Spinal cord (tissue), 10 donors: ENCODE data around the gene DHRS12. TPM values are rescaled to one million over a fixed set of nuclear protein-coding genes. Genes with fewer than 3 reads are reported as not detected.

ENCODE experiments used
- DNase-seq, 6 donors: peaks; one replicate each; pipeline versions ENCODE4 v3.0.0 to v3.0.0-alpha.2; 2013 to 2015; ENCODE audit warnings: low spot score in 6 of 6, low read depth in 4 of 6
- H3K27ac ChIP-seq: one replicate; pipeline ENCODE4 v1.5.1; 2013; ENCODE audit warnings: low read depth, low read length, control low read depth
- H3K27me3 ChIP-seq: one replicate; pipeline ENCODE4 v1.6.1; 2013; ENCODE audit warnings: low read length; ENCODE audit not compliant: control insufficient read depth, insufficient read depth
- H3K36me3 ChIP-seq: one replicate; pipeline ENCODE4 v1.6.1; 2013; ENCODE audit warnings: low read length; ENCODE audit not compliant: control insufficient read depth, insufficient read depth
- H3K4me1 ChIP-seq: one replicate; pipeline ENCODE4 v1.6.1; 2013; ENCODE audit warnings: low read length; ENCODE audit not compliant: control insufficient read depth, insufficient read depth
- H3K4me3 ChIP-seq: one replicate; pipeline ENCODE4 v1.5.1; 2013; ENCODE audit warnings: low read depth, low read length, control low read depth
- H3K9me3 ChIP-seq: one replicate; pipeline ENCODE4 v1.6.1; 2013; ENCODE audit warnings: low read length; ENCODE audit not compliant: control insufficient read depth, insufficient read depth
- WGBS: methylation state at CpG from one replicate; pipeline ENCODE4 v1.1.5; 2013; ENCODE audit warnings: missing lambda C conversion rate; ENCODE audit not compliant: insufficient coverage; 5-methylcytosine and 5-hydroxymethylcytosine counted together
- polyA plus RNA-seq, 2 donors: library from polyadenylated mRNA; unstranded; fragments of 120-200 nt; gene quantifications; one replicate each; pipeline ENCODE4 v1.2.1, GENCODE V29; 2013; ENCODE audit not compliant: insufficient read length in 2 of 2
- total RNA-seq, 2 donors: library from RNA; depleted of rRNA in 1 of 2; stranded (reverse); fragments of 120-200 nt in 1 of 2; fragments of >200 nt in 1 of 2; gene quantifications; one replicate each; pipeline versions ENCODE4 v1.2.3 to v1.2.4, GENCODE V29; 2013 to 2014
- donor health status: healthy.

DHRS12 gene
- total and polyA plus RNA-seq, 4 donors = 6.8 to 15.2 (median 13.2) TPM

GRCh38 chr13:51727634-51728274 lies 76.2 kb downstream of the DHRS12 start:
- no peak for DNase-seq
- H3K27ac ChIP-seq = no peak overlapping the region
- WGBS = 100% methylated on average over 2 of the region's 8 CpGs
- no peaks in the 10 kb centered on the region for H3K9me3 ChIP-seq
- H3K4me1 ChIP-seq = peaks cover 6% of the 10 kb centered on the region
- H3K27me3 ChIP-seq = no peaks in the 10 kb centered on the region
- H3K36me3 ChIP-seq = peaks cover 2% of the 10 kb centered on the region
- H3K4me3 ChIP-seq = no peak overlapping the region

DNA sequence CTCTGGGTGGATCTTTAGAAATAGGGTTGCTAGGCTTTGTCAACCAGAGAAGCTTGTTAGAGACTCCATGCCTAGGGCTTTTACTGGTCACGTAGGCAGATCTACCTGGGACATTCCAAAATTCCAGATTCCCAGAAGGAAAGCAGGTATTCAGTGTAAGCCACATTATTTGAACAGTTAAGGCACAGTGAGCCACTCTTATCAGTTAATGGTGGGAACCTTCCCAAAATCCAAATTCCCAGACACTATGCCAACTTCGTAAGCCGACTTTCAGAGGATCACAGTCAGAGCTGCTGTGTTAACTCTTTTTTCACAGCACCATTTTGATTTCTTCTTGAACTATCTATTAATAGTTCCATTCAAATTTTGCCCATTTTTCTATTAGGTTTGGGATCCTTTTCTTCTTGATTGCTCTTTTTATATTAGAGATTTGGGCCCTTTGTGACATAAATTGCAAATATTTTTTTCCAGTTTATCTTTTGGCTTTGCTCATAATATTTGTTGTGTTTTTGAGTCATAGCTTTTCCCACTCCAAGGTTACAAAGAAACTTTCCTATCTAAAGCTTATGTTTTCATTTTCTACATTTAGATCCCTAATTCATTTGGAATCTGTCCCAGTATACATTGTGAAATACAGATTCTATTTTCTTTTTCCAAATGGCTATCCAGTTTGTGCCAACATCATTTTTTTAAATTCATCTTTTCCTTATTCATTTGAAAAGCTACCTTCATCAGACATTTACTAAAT lies 77.3 kb downstream of the DHRS12 start:
- no peak overlapping the region for H3K27ac ChIP-seq
- 83% methylated on average over 1 of the region's 3 CpGs for WGBS
- DNase-seq = no peak

GRCh38 chr13:51724721-51725120 lies 79.2 kb downstream of the DHRS12 start:
- peaks cover 2% of the 10 kb centered on the region for H3K36me3 ChIP-seq
- H3K27ac ChIP-seq = no peak overlapping the region
- DNase-seq = no peak
- no peaks in the 10 kb centered on the region for H3K9me3 ChIP-seq
- no peaks in the 10 kb centered on the region for H3K27me3 ChIP-seq
- no peaks in the 10 kb centered on the region for H3K4me1 ChIP-seq
- H3K4me3 ChIP-seq = no peak overlapping the region

More for the DNA sequence above, 77.3 kb downstream of the DHRS12 start:
- Histone ChIP-seq H3K4me3 (no peak overlapping the region), H3K4me1 (peaks cover 6% of the 10 kb centered on the region), H3K9me3 (no peaks in the 10 kb centered on the region), H3K27me3 (no peaks in the 10 kb centered on the region), H3K36me3 (peaks cover 2% of the 10 kb centered on the region)

DNA sequence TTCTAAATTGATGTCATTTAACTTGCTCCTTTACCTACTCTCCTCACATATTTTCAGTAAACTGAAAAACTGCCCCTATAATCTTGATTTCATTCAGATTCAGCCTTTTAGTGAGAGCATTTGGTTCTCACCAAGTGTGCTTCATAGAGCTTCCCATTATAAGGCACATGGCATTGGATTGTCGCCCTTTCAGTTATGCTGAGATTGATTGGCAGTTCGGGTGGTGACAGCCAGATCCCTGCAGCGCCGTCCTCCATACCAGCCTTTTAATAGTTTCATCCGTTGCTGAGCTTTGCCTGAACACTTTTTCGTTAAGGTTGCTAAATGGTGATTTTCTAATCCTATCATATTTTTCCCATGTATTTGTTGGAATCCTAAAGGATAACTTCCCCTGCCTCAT lies 80.4 kb downstream of the DHRS12 start:
- H3K27ac ChIP-seq = no peak overlapping the region
- H3K36me3 ChIP-seq = peaks cover 2% of the 10 kb centered on the region
- 58% methylated on average over 3 of the region's 6 CpGs for WGBS
- H3K4me1 ChIP-seq = no peaks in the 10 kb centered on the region
- H3K9me3 ChIP-seq = no peaks in the 10 kb centered on the region
- no peaks in the 10 kb centered on the region for H3K27me3 ChIP-seq
- no peak overlapping the region for H3K4me3 ChIP-seq
- peak in 1 of 6 donors; percentile 45 for DNase-seq

GRCh38 chr13:51721496-51721895 lies 82.5 kb downstream of the DHRS12 start:
- H3K27me3 ChIP-seq = no peaks in the 10 kb centered on the region
- WGBS = 60% methylated on average over 1 of the region's 3 CpGs
- H3K9me3 ChIP-seq = no peaks in the 10 kb centered on the region
- no peaks in the 10 kb centered on the region for H3K36me3 ChIP-seq
- H3K4me1 ChIP-seq = no peaks in the 10 kb centered on the region
- H3K27ac ChIP-seq = no peak overlapping the region
- H3K4me3 ChIP-seq = no peak overlapping the region
- peak in 1 of 6 donors; percentile 53 for DNase-seq

DNA sequence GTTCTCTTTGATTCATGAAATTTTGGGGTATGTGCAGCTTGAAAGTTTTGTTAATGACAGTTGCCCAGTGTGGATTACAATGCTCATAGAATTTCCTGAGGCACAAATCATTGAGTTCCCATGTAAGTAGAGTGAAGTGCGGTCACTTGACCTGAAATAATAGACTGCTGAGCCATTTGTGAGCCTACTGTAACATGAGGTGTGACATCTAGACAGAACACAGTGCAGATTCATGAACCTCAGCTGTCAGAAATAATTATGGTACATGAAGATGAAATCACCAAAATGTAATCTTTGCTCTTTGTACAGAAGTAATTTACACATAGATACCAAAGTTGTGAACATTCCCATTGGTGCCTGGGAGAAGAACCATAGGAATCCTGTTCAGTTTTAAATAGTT lies 84.6 kb downstream of the DHRS12 start:
- Histone ChIP-seq H3K27me3 (no peaks in the 10 kb centered on the region), H3K4me3 (no peak overlapping the region), H3K36me3 (no peaks in the 10 kb centered on the region), H3K9me3 (no peaks in the 10 kb centered on the region), H3K4me1 (no peaks in the 10 kb centered on the region), H3K27ac (no peak overlapping the region)
- no peak for DNase-seq
- WGBS = 82% methylated on average over 1 of the region's 1 CpG

Other genes with a start within 250 kb of the DHRS12 start
- gene WDFY2, start 219.7 kb downstream of the DHRS12 start, total RNA-seq = 10 to 100 TPM in 1 of 2 donors, 1 to 10 TPM in 1; 9.8 to 15.7 TPM
- 10 to 100 TPM; 13.8 to 14.8 TPM for gene WDFY2, start 219.7 kb downstream of the DHRS12 start, polyA plus RNA-seq
- gene TMEM272, start 41.0 kb upstream of the DHRS12 start, total RNA-seq = 1 to 10 TPM in 1 of 2 donors, under 1 TPM in 1; 0.50 to 1.1 TPM
- gene TMEM272, start 41.0 kb upstream of the DHRS12 start, polyA plus RNA-seq = 1 to 10 TPM; 1.3 to 2.2 TPM
- not detected for gene CCDC70, start 57.8 kb upstream of the DHRS12 start, total RNA-seq
- gene CCDC70, start 57.8 kb upstream of the DHRS12 start, polyA plus RNA-seq = not detected
- 10 to 100 TPM in 1 of 2 donors, 1 to 10 TPM in 1; 9.8 to 10.5 TPM for gene ATP7B, start 207.3 kb upstream of the DHRS12 start, total RNA-seq
- 10 to 100 TPM; 12.7 to 13.0 TPM for gene ATP7B, start 207.3 kb upstream of the DHRS12 start, polyA plus RNA-seq
- 10 to 100 TPM; 25.7 to 29.6 TPM for gene ALG11, start 208.2 kb upstream of the DHRS12 start, total RNA-seq
- gene ALG11, start 208.2 kb upstream of the DHRS12 start, polyA plus RNA-seq = 10 to 100 TPM in 1 of 2 donors, 1 to 10 TPM in 1; 9.8 to 16.7 TPM
- 10 to 100 TPM; 25.1 to 33.2 TPM for gene UTP14C, start 220.5 kb upstream of the DHRS12 start, total RNA-seq
- 10 to 100 TPM; 22.2 to 24.4 TPM for gene UTP14C, start 220.5 kb upstream of the DHRS12 start, polyA plus RNA-seq